KMS-11 (cell line): ENCODE measurements around the gene ZCCHC10.
"Not testable (repeated sequence)": the region's sequence is repeated elsewhere in the genome, so short reads cannot be mapped to it uniquely, and the experiment has no call there.

ENCODE experiments used
- H2AFZ ChIP-seq: fragments of 200-600 bp; sonication (generic); 2 replicates; pipeline ENCODE4 v1.6.1; 2016; ENCODE audit warnings: antibody characterized with exemption, mixed run types, low read depth
- H3K27ac ChIP-seq: fragments of 200-600 bp; sonication (generic); 2 replicates; pipeline ENCODE4 v1.6.1; 2016; ENCODE audit warnings: mild to moderate bottlenecking, mixed run types
- H3K27me3 ChIP-seq: fragments of 200-600 bp; sonication (generic); 2 replicates; pipeline ENCODE4 v1.6.1; 2017; ENCODE audit warnings: mild to moderate bottlenecking, low read depth, mixed run types, moderate library complexity; ENCODE audit not compliant: insufficient read depth
- H3K36me3 ChIP-seq: fragments of 200-600 bp; sonication (generic); 2 replicates; pipeline ENCODE4 v1.6.1; 2017; ENCODE audit warnings: mild to moderate bottlenecking, mixed run types; ENCODE audit not compliant: insufficient read depth
- H3K4me1 ChIP-seq: fragments of 200-600 bp; sonication (generic); 2 replicates; pipeline ENCODE4 v1.6.1; 2016; ENCODE audit warnings: mild to moderate bottlenecking, low read depth, mixed run types; ENCODE audit not compliant: poor library complexity, severe bottlenecking
- H3K4me2 ChIP-seq: fragments of 200-600 bp; sonication (generic); 2 replicates; pipeline ENCODE4 v1.7.0; 2016; ENCODE audit warnings: mild to moderate bottlenecking, mixed run types
- H3K4me3 ChIP-seq: fragments of 200-600 bp; sonication (generic); IDR thresholded peaks from 2 replicates; pipeline ENCODE4 v1.6.1; 2017; ENCODE audit warnings: low read depth, low read length, mixed read lengths; ENCODE audit not compliant: insufficient read depth
- H3K79me2 ChIP-seq: fragments of 200-600 bp; sonication (generic); 2 replicates; pipeline ENCODE4 v1.6.1; 2016; ENCODE audit warnings: low read depth, mixed run types; ENCODE audit not compliant: insufficient read depth
- H3K9ac ChIP-seq: fragments of 200-600 bp; sonication (generic); 2 replicates; pipeline ENCODE4 v1.6.1; 2016; ENCODE audit warnings: mild to moderate bottlenecking, mixed run types
- H4K20me1 ChIP-seq: fragments of 200-600 bp; sonication (generic); 2 replicates; pipeline ENCODE4 v1.6.1; 2016; ENCODE audit warnings: mild to moderate bottlenecking, mixed run types; ENCODE audit not compliant: insufficient read depth
- TF ChIP-seq, protein P1 (sequence below): fragments of 200-600 bp; sonication (generic); conservative IDR thresholded peaks from 2 replicates; pipeline ENCODE4 v1.6.1; 2017; ENCODE audit warnings: low read depth, mild to moderate bottlenecking, antibody characterized with exemption, low read length, moderate library complexity, mixed read lengths

Gene ZCCHC10

DNA sequence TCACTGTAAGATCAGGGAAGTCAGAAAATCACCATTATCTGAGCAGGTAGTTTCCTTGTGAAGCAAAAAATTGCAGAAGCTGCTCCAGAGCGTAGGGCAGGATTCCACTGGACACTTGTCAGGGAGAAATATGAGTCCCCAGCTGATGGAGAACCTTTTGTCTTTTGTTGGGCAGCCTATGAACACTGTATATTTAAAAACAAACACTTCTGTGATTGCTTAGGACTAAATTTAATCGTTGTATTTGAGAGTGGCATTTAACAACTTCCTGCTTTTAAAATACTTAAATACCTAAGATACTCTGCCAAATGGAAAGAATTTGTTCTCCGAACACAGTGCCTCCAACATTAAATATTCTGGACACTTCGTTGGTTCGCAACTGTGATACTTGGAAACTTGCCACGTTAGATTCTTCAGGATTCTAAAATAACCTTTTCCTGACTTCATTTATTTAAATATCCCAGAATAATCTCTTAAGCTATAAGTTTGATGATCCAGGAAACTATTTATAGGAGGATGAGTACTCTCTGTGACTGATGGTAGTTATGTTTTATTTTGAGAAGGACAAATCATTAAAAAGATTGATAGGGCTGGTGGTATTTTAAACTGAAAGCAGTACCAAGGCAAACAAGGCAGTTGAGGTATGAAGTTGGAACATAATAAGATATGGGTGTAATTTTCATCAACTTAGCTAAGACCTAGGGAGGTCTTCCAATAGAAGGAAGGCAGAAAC, 22.8 kb upstream of the ZCCHC10 start:
- H3K4me1 ChIP-seq = peaks cover 28% of the 10 kb centered on the region
- no peak overlapping the region for H3K4me2 ChIP-seq
- no peak overlapping the region for H2AFZ ChIP-seq
- no peak overlapping the region for H3K9ac ChIP-seq
- peaks cover 33% of the 10 kb centered on the region for H3K79me2 ChIP-seq
- no peaks in the 10 kb centered on the region for H4K20me1 ChIP-seq
- TF ChIP-seq, protein P1, sequence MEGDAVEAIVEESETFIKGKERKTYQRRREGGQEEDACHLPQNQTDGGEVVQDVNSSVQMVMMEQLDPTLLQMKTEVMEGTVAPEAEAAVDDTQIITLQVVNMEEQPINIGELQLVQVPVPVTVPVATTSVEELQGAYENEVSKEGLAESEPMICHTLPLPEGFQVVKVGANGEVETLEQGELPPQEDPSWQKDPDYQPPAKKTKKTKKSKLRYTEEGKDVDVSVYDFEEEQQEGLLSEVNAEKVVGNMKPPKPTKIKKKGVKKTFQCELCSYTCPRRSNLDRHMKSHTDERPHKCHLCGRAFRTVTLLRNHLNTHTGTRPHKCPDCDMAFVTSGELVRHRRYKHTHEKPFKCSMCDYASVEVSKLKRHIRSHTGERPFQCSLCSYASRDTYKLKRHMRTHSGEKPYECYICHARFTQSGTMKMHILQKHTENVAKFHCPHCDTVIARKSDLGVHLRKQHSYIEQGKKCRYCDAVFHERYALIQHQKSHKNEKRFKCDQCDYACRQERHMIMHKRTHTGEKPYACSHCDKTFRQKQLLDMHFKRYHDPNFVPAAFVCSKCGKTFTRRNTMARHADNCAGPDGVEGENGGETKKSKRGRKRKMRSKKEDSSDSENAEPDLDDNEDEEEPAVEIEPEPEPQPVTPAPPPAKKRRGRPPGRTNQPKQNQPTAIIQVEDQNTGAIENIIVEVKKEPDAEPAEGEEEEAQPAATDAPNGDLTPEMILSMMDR = no peak
- H3K36me3 ChIP-seq = no peaks in the 10 kb centered on the region
- H3K27me3 ChIP-seq = no peaks in the 10 kb centered on the region
- no peak overlapping the region for H3K27ac ChIP-seq
- no peak overlapping the region for H3K4me3 ChIP-seq

DNA sequence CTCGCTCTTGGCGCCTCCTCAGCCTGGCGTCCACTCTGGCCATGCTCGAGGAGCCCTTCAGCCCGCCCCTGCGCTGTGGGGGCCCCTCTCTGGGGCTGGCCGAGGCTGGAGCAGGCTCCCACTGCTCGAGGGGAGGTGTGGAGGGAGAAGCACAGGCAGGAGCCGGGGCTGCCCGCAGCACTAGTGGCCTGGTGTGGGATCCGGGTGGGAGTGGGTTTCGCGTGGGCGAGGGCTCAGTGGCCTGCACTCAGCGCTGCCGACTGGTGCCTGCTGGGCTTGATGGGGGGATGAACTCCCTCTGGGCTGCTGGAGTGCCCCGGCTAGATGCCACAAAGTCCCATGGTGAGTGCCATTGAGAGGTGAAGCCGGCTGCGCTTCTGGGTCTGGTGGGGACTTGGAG, 21.1 kb upstream of the ZCCHC10 start:
- no peaks in the 10 kb centered on the region for H3K27me3 ChIP-seq
- no peaks in the 10 kb centered on the region for H4K20me1 ChIP-seq
- no peak overlapping the region for H3K4me3 ChIP-seq
- H2AFZ ChIP-seq = no peak overlapping the region
- H3K27ac ChIP-seq = no peak overlapping the region
- H3K4me1 ChIP-seq = peaks cover 18% of the 10 kb centered on the region
- TF ChIP-seq, protein P1 = no peak
- H3K79me2 ChIP-seq = peaks cover 15% of the 10 kb centered on the region
- no peak overlapping the region for H3K4me2 ChIP-seq
- no peak overlapping the region for H3K9ac ChIP-seq
- H3K36me3 ChIP-seq = no peaks in the 10 kb centered on the region

DNA sequence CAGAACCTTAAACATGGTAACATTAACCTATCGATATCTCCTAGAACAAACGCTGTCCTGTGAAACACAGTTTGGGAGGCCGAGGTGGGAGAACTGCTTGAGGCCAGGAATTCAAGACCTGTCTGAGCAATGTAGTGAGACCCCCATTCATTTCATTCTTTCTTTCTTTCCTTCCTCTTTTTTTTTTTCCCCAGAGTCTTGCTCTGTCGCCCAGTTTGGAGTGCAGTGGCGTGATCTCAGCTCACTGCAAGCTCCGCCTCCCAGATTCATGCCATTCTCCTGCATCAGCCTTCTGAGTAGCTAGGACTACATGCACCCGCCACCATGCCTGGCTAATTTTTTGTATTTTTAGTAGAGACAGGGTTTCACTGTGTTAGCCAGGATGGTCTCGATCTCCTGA, 20.2 kb upstream of the ZCCHC10 start:
- not testable (repeated sequence) for H3K36me3 ChIP-seq, H2AFZ ChIP-seq, H3K27ac ChIP-seq, H4K20me1 ChIP-seq, H3K27me3 ChIP-seq, H3K4me3 ChIP-seq, H3K4me2 ChIP-seq, H3K9ac ChIP-seq
- H3K4me1 ChIP-seq = peaks cover 18% of the 10 kb centered on the region
- peaks cover 10% of the 10 kb centered on the region; the same call in 1 of the 2 replicates for H3K79me2 ChIP-seq

DNA sequence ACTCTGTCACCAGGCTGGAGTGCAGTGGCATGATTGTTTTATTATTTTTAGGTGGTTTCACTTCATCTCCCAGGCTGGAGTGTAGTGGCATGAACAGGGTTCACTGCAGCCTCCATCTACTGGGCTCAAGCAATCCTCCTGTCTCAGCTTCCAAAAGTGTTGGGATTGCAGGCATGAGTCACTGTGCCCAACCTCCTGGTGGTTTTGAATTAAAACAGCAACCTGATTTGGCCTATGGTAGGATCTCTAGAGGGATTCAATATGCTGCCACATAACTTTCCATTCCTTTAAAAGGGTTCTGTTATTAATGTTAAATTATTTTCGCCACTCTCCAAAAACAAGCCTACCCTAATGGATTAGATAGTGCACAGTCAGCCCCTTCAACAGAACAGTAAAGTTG, 15.6 kb upstream of the ZCCHC10 start:
- H3K27me3 ChIP-seq = no peaks in the 10 kb centered on the region
- H3K79me2 ChIP-seq = no peaks in the 10 kb centered on the region
- no peaks in the 10 kb centered on the region for H3K4me1 ChIP-seq
- no peak overlapping the region for H3K27ac ChIP-seq
- H3K4me2 ChIP-seq = no peak overlapping the region
- no peaks in the 10 kb centered on the region for H3K36me3 ChIP-seq
- TF ChIP-seq, protein P1 = no peak
- H3K9ac ChIP-seq = no peak overlapping the region
- no peak overlapping the region for H3K4me3 ChIP-seq
- no peaks in the 10 kb centered on the region for H4K20me1 ChIP-seq
- no peak overlapping the region for H2AFZ ChIP-seq

DNA sequence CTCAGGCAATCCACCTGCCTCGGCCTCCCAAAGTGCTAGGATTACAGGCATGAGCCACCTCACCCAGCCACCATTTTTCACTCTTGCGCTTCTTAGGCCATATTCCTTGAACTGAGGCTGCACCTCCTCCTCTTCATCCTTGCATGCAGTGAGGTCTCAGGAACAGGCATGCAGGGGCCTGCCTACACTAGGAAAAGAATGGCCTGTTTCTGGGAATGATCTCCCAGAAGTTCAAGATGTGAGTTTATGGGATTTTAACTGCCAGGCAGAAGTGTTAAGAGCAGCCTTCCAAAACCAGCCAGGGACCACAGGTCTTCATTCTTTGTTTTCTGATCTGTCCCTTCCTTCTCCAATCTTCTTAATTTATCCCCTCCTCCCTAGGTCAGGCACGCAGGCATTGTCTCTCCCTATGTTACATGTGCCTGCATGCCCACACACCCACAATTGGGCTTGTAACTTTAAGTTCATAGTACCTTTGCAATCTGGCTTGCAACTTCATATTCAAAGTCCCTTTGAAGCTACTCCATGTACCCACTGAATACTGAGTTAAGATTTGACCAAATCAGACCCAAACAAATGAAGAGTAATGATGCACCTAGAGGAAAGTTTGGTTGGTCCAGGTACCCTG, 14.9 kb upstream of the ZCCHC10 start:
- Histone ChIP-seq H3K9ac (no peak overlapping the region), H3K36me3 (no peaks in the 10 kb centered on the region), H3K27ac (no peak overlapping the region), H3K4me2 (no peak overlapping the region), H3K27me3 (no peaks in the 10 kb centered on the region), H4K20me1 (no peaks in the 10 kb centered on the region), H2AFZ (no peak overlapping the region), H3K79me2 (no peaks in the 10 kb centered on the region), H3K4me1 (no peaks in the 10 kb centered on the region), H3K4me3 (no peak overlapping the region)
- TF ChIP-seq, protein P1 = no peak

DNA sequence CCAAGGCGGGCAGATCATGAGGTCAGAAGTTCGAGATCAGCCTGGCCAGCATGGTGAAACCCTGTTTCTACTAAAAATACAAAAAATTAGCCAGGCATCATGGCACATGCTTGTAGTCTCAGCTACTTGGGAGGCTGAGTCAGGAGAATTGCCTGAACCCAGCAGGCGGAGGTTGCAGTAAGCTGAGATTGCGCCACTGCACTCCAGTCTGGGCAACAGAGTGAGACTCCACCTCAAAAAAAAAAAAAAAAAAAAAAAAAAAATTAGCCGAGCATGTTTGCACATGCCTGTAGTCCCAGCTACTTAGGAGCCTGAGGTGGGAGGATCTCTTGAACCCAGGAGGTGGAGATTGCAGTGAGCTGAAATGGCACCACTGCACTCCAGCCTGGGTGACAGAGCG, 10.3 kb upstream of the ZCCHC10 start:
- H3K27ac ChIP-seq, H3K9ac ChIP-seq, H3K4me3 ChIP-seq, H3K4me2 ChIP-seq, H2AFZ ChIP-seq, H3K36me3 ChIP-seq, H4K20me1 ChIP-seq, H3K4me1 ChIP-seq, H3K27me3 ChIP-seq, H3K79me2 ChIP-seq: not testable (repeated sequence)
